Anterior cingulate cortex (tissue), 58 donors: ENCODE measurements around the gene ETV4.

Experiments used
- DNase-seq, 58 donors: peaks; one replicate each; lab custom pipeline; 2025; lab: John Stamatoyannopoulos, UW

Gene ETV4

DNA sequence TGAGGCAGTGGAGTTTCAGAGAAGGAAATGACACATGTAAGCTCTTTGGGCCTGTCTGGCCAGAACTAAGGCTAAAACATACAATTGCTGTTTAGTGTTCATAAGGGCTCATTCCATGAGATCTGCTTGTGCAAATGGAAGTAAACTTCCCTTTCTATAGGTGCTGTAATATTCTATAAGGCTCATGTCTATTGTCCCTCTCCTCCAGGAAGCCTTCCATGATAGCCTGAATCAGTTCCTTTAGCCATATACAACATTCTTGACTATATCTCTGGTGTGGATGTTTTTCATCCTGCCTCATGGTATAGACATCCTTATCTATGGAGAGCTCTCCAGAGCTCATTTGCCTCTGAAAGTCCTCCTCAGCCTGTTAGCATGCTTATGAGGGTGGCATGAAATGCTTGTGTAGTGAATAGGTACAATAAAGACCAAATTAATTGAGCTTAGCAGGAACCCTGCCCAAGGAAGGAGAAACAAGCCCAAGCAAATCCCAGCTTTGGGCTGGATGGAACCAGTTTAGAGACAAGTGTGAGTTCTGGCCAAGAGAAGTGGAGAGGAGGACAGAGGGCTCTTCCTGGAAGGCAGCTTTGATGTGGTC is 1.6 kb upstream of the ETV4 start:
- no peak for DNase-seq

- DNase-seq: no peak
Observed at GRCh38 chr17:43547189-43547550, 1.0 kb upstream of the ETV4 start.

DNA sequence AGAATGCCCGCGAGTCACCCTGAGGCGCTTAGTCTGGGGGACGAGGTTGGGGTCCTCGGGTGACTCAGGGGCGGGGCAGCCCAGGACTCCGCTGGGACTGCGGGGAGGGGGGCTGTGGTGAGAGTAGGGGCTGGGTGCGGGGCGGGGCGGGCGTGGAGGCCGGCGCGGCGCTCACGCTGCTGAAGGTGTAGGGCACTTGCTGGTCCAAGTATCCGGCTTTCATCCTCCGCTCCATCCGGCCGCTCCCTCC is 832 bp downstream of the ETV4 start:
- peak in 1 of 58 donors; percentile 27 for DNase-seq

GRCh38 chr17:43543771-43544575 is 2.2 kb downstream of the ETV4 start:
- DNase-seq: no peak

GRCh38 chr17:43543300-43543699 is 2.8 kb downstream of the ETV4 start:
- DNase-seq: no peak

DNA sequence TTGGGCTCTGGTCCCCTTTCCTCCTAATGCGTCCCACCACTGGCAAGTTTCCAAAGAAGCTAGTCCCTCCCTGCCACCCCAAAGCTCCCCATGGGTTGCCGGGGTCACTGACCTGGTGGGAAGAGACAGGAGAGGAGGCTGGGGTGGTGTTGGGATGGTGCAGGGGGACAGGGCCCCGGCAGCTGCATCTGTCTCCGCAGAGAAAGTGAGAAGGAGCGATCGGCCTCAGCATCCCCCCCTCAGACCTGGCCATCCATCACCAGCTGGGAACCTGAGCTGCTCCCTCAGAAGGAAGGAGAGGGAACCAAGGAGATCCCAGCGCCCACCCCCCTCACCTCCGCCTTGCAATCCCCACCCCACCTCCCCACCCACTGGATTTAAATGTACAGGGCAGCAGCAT is 3.3 kb downstream of the ETV4 start:
- no peak for DNase-seq

DNA sequence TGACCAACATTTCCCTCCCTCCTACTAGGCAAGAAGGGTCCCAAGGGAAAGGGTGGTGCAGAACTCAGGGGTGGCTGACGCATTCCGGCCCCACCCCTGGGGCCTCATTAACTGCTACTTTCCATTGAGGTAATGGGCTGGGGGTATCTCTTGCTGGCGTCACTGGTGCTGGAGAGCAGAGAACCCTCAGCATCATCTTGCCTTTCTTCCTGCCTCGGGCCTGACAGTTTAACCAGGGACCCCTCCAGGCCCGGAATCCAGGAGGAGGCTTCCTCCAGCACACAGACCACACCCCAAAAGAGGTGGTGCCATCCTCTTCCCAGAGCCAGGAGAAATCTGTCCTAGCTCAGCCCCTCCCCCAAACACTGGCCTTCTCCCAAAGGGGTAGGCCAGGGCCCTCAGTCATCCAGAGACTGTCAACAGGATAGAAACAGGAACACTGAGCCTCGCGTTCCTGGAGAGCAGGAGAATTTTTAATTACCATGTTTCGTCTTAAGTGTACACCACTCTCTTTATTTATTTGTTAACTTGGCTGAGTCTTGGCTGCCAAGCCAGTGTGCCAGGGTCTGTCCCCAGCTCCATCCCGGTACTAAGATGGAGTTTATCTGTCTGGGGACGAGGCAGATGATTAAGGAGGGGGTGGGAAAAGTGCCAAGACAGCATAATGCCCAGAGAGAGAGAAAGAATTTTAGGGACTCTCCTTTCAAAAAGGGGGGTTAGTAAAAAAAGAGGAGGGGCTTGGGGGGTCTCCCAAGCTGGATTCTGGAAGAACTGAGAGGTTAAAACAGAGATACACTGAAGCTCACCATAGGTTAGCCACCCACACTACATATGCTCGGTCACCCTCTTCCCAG is 5.1 kb downstream of the ETV4 start:
- no peak for DNase-seq

DNA sequence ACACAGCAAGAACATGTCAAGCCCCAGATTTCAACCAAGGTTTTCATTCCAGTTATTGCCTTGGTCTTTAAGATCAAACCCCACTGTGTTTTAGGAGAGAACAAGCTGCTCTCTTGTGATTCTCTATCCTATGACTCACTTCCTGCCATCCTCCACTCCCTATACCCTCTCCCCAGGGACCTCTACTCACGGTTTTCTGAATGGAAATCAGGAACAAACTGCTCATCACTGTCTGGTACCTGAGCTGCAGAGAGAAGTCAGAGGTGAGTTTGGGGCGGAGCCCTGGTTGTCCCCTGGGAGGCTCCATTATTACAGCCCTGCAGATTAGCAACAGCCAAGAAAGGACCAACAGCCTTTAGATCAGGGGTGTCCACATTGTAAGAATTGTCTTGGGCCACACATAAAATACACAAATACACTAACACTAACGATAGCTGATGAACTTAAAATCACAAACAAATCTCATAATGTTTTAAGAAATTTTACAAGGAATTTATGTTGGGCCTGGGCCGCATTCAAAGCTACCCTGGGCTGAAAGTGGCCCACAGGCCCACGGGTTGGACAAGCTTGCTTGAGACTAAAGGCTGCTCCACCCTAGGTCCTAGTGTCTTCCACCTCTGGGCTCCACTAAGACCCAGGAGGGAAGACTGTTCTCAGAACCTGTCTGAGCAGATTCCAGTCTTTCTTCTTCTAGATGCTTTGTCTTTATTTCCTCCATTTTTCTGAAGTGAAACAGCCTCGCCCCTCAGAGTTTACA is 9.7 kb downstream of the ETV4 start:
- no peak for DNase-seq

GRCh38 chr17:43534909-43535308 is 11.2 kb downstream of the ETV4 start:
- no peak for DNase-seq

- no peak for DNase-seq
Observed at GRCh38 chr17:43533699-43534098, 12.4 kb downstream of the ETV4 start.

- DNase-seq: no peak
Observed at GRCh38 chr17:43532581-43532980, 13.6 kb downstream of the ETV4 start.

DNA sequence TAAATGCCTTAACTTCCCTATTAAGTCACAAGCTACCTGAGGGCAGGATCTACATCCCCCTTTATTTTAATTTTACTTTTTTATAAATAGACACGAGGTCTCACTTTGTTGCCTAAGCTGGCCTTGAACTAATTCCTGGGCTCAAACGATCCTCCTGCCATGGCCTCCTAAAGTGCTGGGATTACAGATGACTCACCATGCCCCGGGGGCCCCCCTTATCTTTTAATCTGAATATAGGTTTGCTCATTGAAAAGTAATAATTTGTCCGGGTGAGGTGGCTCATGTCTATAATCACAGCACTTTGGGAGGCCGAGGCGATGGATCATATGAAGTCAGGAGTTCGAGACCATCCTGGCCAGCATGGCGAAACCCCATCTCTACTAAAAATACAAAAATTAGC is 14.2 kb downstream of the ETV4 start:
- DNase-seq: no peak

- DNase-seq: no peak
Observed at GRCh38 chr17:43531082-43531378, 15.1 kb downstream of the ETV4 start.

DNA sequence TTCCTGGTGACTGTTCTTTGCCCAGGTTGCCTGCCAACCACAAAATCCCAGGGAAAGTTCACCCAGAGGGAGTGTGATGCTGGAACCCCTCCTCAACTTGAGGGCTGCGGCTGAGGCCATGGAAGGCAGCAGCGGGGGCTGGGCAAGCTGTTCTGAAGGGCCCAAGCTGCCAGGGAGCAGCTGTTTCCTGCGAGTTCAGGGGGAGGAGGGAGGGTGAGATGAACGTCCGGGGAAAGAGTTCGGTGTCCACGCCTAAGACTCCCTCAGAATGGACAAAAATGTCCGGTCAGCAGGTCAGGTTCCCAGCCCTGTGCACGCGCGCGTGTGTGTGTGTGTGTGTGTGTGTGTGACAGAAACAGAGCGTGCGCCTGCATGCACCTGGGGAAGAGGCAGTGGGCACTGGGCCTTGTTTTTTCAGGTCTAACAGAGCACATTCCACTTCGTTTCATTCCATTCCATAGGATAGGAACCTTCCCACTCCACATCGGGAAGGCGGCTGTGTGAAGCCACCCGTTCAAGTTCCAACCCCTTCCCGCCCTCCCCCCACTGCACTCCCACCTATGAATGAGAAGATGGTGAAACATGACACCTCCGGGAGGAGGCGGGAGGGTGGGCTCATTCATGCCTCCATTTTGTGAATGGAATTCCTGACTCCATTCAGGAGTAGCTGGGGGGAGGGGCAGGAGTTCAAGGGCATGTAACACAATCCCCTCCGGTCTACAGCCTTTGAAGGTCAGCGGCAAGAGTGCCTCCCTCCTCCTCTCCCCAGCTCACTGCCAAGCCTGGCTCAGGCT is 15.7 kb downstream of the ETV4 start:
- DNase-seq: peak in 1 of 58 donors; percentile 27

DNA sequence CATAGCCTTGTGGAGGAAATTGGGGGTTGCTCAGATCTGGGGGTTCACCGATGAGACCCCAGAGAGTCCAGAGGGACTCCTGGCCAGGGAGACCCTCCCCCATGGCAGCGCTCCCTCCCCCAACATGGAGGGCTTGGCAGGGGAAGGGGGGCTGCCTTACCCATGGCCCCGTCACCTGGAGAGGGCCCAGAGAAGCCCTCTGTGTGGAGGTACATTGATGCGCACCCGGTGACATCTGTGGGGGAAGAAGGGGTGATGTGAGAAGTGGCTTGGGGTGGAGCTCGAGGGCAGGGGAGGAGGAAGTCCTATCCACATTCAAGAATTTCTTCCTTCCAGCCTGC is 16.2 kb downstream of the ETV4 start:
- no peak for DNase-seq

- DNase-seq: no peak
Observed at GRCh38 chr17:43528988-43529814, 16.9 kb downstream of the ETV4 start.

GRCh38 chr17:43528319-43528987 is 17.7 kb downstream of the ETV4 start:
- DNase-seq: peak in 8 of 58 donors; percentile 10 to 44 (median 18)

DNA sequence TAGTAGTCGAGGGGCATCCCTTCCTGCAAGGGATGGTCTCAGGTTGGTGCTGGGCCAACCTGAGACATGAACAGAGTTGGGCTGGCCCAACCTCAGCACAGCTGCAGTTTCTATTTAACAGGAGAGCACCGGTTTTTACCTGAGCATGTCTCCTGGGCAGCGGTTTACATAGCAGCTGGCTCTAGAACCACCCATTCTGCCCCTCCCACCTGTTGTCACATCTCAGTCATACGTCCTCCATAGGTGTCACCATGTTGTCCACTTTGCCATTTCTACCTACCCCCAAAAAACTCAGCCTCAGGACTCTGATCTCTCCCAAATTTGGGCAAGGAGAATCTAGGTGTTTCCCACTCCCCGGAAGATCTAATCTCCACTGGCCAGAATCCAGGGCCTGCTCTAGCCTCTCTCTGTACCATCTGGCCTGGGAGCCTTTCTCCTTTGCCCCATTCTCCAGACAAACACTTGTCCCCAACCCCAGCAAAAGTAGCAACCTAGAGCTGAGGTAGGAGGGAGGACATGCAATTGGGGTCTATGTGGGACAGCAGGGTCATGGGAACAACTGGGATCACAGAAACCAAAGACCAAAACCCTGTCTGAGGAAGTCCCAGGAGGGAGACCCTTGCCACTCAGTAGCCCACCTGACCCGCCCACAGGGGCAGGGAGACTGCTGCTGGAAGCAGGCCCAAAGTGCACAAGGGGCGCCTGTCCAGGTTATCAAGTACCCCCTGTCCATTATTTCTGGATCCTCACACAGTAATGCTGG is 19.1 kb downstream of the ETV4 start:
- no peak for DNase-seq
